Stomach (tissue), 9 donors: ENCODE results near the gene ECE1. TPM values are rescaled to one million over a fixed set of nuclear protein-coding genes. Genes with fewer than 3 reads are reported as not detected.
A peak's percentile ranks its signal among the peaks of the same experiment; 100 is the strongest.
"Not testable (repeated sequence)": the region's sequence is repeated elsewhere in the genome, so short reads cannot be mapped to it uniquely, and the experiment has no call there.

Experiments used
- DNase-seq, 2 donors: peaks; one replicate each; pipeline versions ENCODE4 v3.0.0 to v3.0.0-alpha.2; 2013 to 2019
- H3K27ac ChIP-seq, 5 donors: fragments of 200-600 bp in 4 of 5; sonication (generic) in 4 of 5; one replicate each; pipeline ENCODE4 v1.5.1; 2013 to 2019; ENCODE audit warnings: mild to moderate bottlenecking in 1 of 5, moderate library complexity in 1 of 5
- H3K27me3 ChIP-seq, 3 donors: fragments of 200-600 bp; sonication (generic); one replicate each; pipeline ENCODE4 v1.5.1; 2017 to 2019; ENCODE audit warnings: mixed run types in 1 of 3
- H3K36me3 ChIP-seq, 4 donors: fragments of 200-600 bp; sonication (generic); 1 replicate in 3 of 4; 2 replicates in 1 of 4; pipeline ENCODE4 v1.5.1; 2016 to 2019
- H3K4me1 ChIP-seq, 4 donors: fragments of 200-600 bp; sonication (generic); one replicate each; pipeline ENCODE4 v1.5.1; 2016 to 2019
- H3K4me3 ChIP-seq, 4 donors: fragments of 200-600 bp; sonication (generic) in 3 of 4; one replicate each; pipeline ENCODE4 v1.5.1; 2016 to 2019; ENCODE audit warnings: mild to moderate bottlenecking in 1 of 4
- H3K9me3 ChIP-seq, 4 donors: fragments of 200-600 bp; sonication (generic); one replicate each; pipeline ENCODE4 v1.5.1; 2016 to 2019
- EP300 ChIP-seq: sonication (generic); formaldehyde crosslinking; IDR thresholded peaks from one replicate; pipeline ENCODE4 v1.6.1; 2017; ENCODE audit warnings: antibody characterized with exemption
- POLR2A ChIP-seq, 4 donors: fragments of 450-650 bp; IDR thresholded peaks; one replicate each; pipeline ENCODE4 v1.6.1; 2016; ENCODE audit warnings: antibody characterized with exemption in 4 of 4, control low read depth in 2 of 4, mild to moderate bottlenecking in 1 of 4, moderate library complexity in 1 of 4
- POLR2AphosphoS5 ChIP-seq, 3 donors: sonication (generic); formaldehyde crosslinking; IDR thresholded peaks; one replicate each; pipeline ENCODE4 v1.6.1; 2016; ENCODE audit warnings: antibody characterized with exemption in 3 of 3
- WGBS, 5 donors: extraction: QIAGEN DNeasy Blood & Tissue Kit in 3 of 5; methylation state at CpG; one replicate each; pipeline versions ENCODE4 v1.1.5 to v1.1.7; 2013 to 2018; 5-methylcytosine and 5-hydroxymethylcytosine counted together
- intact Hi-C: fragments of 100-400 bp; cut with DNase I; formaldehyde crosslinking; loops from one replicate; pipeline ENCODE4 v1.15.1; 2023; ENCODE audit warnings: low total_unique reads
- polyA plus RNA-seq, 3 donors: library from polyadenylated mRNA; stranded (reverse); fragments of 200-250 nt; gene quantifications; one replicate each; pipeline ENCODE4 v1.2.3, GENCODE V29; 2013
- total RNA-seq, 5 donors: library from RNA; depleted of rRNA; stranded (reverse); fragments of >200 nt; gene quantifications; one replicate each; pipeline versions ENCODE4 v1.1.0 to v1.2.3, GENCODE V29; 2014 to 2016
- TF ChIP-seq, protein P1 (sequence below), 7 experiments: fragments of 450-650 bp in 4 of 7; fragments of 200-600 bp in 3 of 7; sonication (generic) in 3 of 7; IDR thresholded peaks; one replicate each; pipeline ENCODE4 v1.5.1; 2016 to 2019; ENCODE audit warnings: antibody characterized with exemption in 7 of 7, control low read depth in 2 of 7, mild to moderate bottlenecking in 1 of 7
- donor health status: healthy with polysubstance abuse.
- donor health status: Bipolar disorder and iron deficiency.
- donor health status: healthy.

Gene ECE1
- total and polyA plus RNA-seq, 8 donors: 17.6 to 574 (median 42.6) TPM

DNA sequence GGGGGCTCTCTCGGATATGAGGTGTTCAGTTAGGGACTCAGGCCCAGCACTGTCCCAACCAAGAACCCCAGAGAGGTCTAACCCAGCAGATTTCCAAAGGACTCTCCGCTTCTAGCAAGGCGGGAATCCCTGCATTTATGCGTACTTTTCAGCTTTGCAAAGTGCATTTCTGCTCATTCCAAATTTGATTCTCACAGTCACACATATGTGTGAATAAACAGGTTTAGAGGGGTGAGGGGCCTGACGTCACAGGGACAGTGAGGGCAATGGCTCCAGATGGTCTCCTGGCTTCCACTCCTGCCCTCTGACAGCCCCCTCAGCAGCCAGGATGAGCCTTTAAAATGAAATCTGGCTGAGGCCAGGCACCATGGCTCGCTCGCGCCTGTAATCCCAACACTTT is 921 bp upstream of the ECE1 start:
- H3K4me3 ChIP-seq: peak overlapping the region in 1 of 4 donors; percentile 71
- no peaks in the 10 kb centered on the region for H3K36me3 ChIP-seq
- no peak for DNase-seq
- no peaks in the 10 kb centered on the region for H3K9me3 ChIP-seq
- H3K27ac ChIP-seq: peak overlapping the region in 4 of 5 donors; percentile 73 to 89 (median 83)
- no peaks in the 10 kb centered on the region for H3K27me3 ChIP-seq
- WGBS, 5 donors: 86 to 92% (median 87%) methylated on average over 8 of the region's 8 CpGs
- peaks cover 54 to 88% (median 70%) of the 10 kb centered on the region in 4 donors for H3K4me1 ChIP-seq
- TF ChIP-seq POLR2A (IDR thresholded peaks at IDR 0.05) (no peak), EP300 (no peak), POLR2AphosphoS5 (IDR thresholded peaks at IDR 0.05) (no peak)
- TF ChIP-seq, protein P1, sequence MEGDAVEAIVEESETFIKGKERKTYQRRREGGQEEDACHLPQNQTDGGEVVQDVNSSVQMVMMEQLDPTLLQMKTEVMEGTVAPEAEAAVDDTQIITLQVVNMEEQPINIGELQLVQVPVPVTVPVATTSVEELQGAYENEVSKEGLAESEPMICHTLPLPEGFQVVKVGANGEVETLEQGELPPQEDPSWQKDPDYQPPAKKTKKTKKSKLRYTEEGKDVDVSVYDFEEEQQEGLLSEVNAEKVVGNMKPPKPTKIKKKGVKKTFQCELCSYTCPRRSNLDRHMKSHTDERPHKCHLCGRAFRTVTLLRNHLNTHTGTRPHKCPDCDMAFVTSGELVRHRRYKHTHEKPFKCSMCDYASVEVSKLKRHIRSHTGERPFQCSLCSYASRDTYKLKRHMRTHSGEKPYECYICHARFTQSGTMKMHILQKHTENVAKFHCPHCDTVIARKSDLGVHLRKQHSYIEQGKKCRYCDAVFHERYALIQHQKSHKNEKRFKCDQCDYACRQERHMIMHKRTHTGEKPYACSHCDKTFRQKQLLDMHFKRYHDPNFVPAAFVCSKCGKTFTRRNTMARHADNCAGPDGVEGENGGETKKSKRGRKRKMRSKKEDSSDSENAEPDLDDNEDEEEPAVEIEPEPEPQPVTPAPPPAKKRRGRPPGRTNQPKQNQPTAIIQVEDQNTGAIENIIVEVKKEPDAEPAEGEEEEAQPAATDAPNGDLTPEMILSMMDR (IDR thresholded peaks at IDR 0.05): no peak
- intact Hi-C loops: no loop called here

DNA sequence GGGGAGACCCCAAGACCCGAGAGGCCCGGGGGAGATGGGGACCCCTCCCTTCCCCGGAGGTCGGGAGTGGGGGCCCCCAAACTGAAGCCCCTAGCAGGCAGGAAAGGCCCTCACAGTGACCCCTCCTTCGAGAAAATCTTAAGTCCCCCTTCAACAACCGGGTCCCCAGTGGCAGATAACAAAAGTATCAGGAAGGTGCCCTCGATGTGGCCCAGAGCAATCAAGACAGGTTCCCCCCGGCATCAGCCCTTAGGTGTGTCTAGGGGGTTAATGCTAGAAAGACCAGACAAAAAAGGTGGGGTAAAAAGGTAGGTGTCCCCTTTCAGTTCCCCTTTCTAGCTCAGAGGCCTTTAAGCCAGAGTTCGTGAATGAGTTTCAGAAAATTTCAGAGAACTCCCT is 282 bp upstream of the ECE1 start:
- TF ChIP-seq, protein P1 (IDR thresholded peaks at IDR 0.05): no peak
- no peak for TF ChIP-seq EP300
- TF ChIP-seq POLR2AphosphoS5 (IDR thresholded peaks at IDR 0.05): no peak
- TF ChIP-seq POLR2A (IDR thresholded peaks at IDR 0.05): no peak
- intact Hi-C loops: no loop called here
- H3K27ac ChIP-seq: peak overlapping the region; percentile 69 to 89 (median 80)
- H3K4me3 ChIP-seq: peak overlapping the region; percentile 60 to 78 (median 68)
- no peak for DNase-seq
- no peaks in the 10 kb centered on the region for H3K9me3 ChIP-seq
- H3K27me3 ChIP-seq: no peaks in the 10 kb centered on the region
- 4 to 9% (median 6%) methylated on average over 7 to 9 of the region's 9 CpGs for WGBS, 5 donors
- H3K36me3 ChIP-seq: peaks cover 0 to 4% (median 0%) of the 10 kb centered on the region in 4 donors
- peaks cover 51 to 83% (median 65%) of the 10 kb centered on the region in 4 donors for H3K4me1 ChIP-seq

DNA sequence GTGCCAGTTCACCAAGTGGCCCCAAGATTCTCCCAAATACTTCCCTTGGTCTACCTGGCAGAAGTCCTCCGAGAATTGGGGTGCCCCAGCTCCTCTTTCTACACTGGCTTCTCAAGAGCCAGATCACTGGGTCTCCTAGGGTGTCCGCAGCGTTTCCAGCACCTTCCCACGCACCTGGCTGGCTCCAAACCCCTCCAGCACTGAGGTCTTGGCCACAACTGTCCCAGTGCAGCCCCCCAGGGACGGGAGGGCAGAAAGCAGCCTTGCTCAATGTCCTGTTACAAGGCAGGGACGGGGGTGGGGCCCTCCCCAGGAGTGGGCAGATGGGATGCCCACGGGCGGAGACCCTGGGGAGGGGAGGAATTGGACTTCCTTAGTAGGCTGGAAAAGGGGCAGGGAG is 1.1 kb downstream of the ECE1 start:
- Histone ChIP-seq H3K4me1 (peaks cover 53 to 83% (median 61%) of the 10 kb centered on the region in 4 donors), H3K9me3 (no peaks in the 10 kb centered on the region), H3K27me3 (no peaks in the 10 kb centered on the region), H3K36me3 (peaks cover 0 to 5% (median under 1%) of the 10 kb centered on the region in 4 donors), H3K27ac (peak overlapping the region; percentile 43 to 89 (median 80)), H3K4me3 (peak overlapping the region; percentile 60 to 78 (median 68))
- intact Hi-C loops: no loop called here
- peak in 1 of 2 donors; percentile 9 for DNase-seq
- TF ChIP-seq, protein P1 (IDR thresholded peaks at IDR 0.05): no peak
- TF ChIP-seq EP300 (no peak), POLR2AphosphoS5 (IDR thresholded peaks at IDR 0.05) (no peak), POLR2A (IDR thresholded peaks at IDR 0.05) (no peak)
- 66 to 80% (median 77%) methylated on average over 5 to 8 of the region's 8 CpGs for WGBS, 5 donors

DNA sequence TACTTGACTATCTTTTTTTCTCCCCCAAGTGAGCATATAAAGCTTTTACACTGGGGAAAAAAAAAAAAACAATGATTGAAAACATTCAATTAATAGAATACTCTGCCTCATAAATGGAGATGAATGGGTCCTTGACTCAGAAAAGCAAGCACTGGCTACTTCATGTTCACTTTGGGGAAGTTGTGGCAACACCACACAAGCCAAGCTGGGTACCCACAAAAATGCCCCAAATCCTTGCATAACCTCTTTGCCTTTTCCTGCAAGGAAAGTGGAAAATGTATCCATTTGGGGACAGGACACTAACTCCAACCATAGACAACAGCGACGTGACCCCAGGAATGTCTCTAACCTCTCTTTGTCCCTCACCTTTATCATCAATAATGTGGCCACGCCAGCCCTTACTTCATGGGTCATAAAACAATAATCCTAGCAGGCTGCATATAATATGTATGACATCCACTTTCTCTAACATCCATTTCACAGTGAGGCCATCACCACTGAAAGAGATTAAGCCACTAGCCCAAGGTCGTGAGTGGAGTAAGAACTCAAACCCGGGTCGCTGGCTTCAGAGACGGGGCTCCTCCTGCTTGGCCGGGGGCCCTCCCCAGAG is 2.3 kb downstream of the ECE1 start:
- TF ChIP-seq EP300 (no peak), POLR2AphosphoS5 (IDR thresholded peaks at IDR 0.05) (no peak), POLR2A (IDR thresholded peaks at IDR 0.05) (no peak)
- TF ChIP-seq, protein P1 (IDR thresholded peaks at IDR 0.05): no peak
- H3K27me3 ChIP-seq: no peaks in the 10 kb centered on the region
- intact Hi-C loops: no loop called here
- H3K4me1 ChIP-seq: peaks cover 42 to 77% (median 54%) of the 10 kb centered on the region in 4 donors
- 73 to 88% (median 85%) methylated on average over 8 of the region's 8 CpGs for WGBS, 5 donors
- H3K4me3 ChIP-seq: no peak overlapping the region
- no peak for DNase-seq
- peaks cover 0 to 14% (median 5%) of the 10 kb centered on the region in 4 donors for H3K36me3 ChIP-seq
- peak overlapping the region in 3 of 5 donors; percentile 80 to 89 (median 86) for H3K27ac ChIP-seq
- no peaks in the 10 kb centered on the region for H3K9me3 ChIP-seq

DNA sequence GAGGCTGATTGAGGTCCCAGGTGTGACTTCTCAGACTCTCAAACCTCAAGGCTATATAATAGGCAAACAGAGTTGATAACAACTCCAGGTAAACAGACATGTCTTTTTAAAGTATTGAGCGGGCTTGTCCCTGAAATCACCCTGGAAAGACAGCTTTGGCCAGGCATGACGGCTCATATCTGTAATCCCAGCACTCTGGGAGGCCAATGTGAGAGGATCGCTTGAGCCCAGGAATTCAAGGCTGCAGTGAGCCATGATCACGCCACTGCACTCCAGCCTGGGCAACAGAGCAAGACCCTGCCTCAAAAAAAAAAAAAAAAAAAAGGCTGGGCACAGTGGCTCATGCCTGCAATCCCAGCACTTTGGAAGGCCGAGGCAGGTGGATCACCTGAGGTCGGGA is 4.9 kb downstream of the ECE1 start:
- H3K27me3 ChIP-seq, H3K4me3 ChIP-seq, intact Hi-C loops, DNase-seq, H3K9me3 ChIP-seq: not testable (repeated sequence)
- peak overlapping the region; percentile 21 to 77 (median 61) for H3K27ac ChIP-seq
- peaks cover 29 to 63% (median 40%) of the 10 kb centered on the region in 4 donors for H3K4me1 ChIP-seq
- 62 to 78% (median 63%) methylated on average over 6 of the region's 6 CpGs for whole genome bisulfite sequencing, 5 donors
- H3K36me3 ChIP-seq: peaks cover 0 to 14% (median 5%) of the 10 kb centered on the region in 4 donors
